Measurements from ENCODE around the gene EYA4. TPM values are rescaled to one million over a fixed set of nuclear protein-coding genes. Genes with fewer than 3 reads are reported as not detected.

Gene EYA4, protein sequence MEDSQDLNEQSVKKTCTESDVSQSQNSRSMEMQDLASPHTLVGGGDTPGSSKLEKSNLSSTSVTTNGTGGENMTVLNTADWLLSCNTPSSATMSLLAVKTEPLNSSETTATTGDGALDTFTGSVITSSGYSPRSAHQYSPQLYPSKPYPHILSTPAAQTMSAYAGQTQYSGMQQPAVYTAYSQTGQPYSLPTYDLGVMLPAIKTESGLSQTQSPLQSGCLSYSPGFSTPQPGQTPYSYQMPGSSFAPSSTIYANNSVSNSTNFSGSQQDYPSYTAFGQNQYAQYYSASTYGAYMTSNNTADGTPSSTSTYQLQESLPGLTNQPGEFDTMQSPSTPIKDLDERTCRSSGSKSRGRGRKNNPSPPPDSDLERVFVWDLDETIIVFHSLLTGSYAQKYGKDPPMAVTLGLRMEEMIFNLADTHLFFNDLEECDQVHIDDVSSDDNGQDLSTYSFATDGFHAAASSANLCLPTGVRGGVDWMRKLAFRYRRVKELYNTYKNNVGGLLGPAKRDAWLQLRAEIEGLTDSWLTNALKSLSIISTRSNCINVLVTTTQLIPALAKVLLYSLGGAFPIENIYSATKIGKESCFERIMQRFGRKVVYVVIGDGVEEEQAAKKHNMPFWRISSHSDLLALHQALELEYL
- 16.6 and 16.8 TPM in 2 replicates for total RNA-seq

DNA sequence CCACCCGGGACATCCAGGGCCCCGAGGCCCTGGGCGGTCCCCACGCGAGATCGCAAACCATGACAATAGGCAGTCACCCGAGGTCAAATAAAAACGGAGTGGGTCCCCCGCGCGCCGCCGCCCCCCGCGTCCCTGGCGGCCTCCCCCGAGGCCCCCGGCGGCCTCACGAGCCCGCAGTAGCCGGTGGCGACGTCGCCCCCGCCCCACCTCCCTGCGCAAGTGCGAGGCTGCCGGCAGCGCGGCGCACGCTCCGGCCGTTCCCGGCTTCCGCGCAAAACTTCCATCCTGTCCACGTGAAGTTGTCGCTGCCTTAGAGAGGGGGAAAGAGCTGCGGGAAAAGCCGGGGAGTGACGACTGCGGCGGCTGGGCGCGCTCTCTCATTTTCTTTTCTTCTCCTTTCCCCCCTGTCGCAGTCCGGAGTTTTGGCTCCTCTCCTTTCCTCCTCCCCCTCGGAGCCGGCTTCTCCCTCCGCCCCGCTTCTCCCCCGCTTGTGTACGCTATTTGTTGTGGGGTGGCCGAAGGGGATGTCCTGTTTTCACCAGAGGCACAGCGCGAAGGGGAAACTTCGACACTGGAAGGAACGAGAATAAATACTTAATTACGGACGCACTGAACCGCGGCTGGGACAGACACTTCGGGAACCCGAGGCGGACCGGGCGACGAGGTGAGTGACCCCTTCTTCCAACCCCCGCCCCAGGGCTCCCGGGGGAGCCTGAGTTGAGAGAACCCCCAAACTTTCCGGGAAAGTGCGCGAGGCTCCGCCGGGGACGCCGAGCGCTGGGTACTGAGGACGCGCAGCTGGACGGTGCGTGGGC, at the start of gene EYA4:
Gene EYA4, plus strand, starts transcription at position 272 of the 815 bp plus-strand sequence. CDS start 33,424 bp downstream, outside the sequence.

